GM21360 (cell line): ENCODE measurements around the gene MGAT4B.
"Not testable (repeated sequence)": the region's sequence is repeated elsewhere in the genome, so short reads cannot be mapped to it uniquely, and the experiment has no call there.

Experiments
- ATAC-seq: cut with Tn5 transposase; IDR thresholded peaks from one replicate; pipeline ENCODE4 v1.9.1; 2021; ENCODE audit warnings: mild to moderate bottlenecking, moderate library complexity; ENCODE audit not compliant: unreplicated experiment

The MGAT4B gene

GRCh38 chr5:179795863-179796833, 10.5 kb downstream of the MGAT4B start:
- ATAC-seq, result peak; percentile 67

GRCh38 chr5:179795049-179795862, 11.4 kb downstream of the MGAT4B start:
- ATAC-seq, result peak; percentile 1

GRCh38 chr5:179794575-179794974, 12.1 kb downstream of the MGAT4B start:
- ATAC-seq, result no peak

- no peak for ATAC-seq
Observed at GRCh38 chr5:179794171-179794570, 12.5 kb downstream of the MGAT4B start.

- ATAC-seq, result no peak
Observed at GRCh38 chr5:179793468-179794139, 13.1 kb downstream of the MGAT4B start, which contains the start of gene LTC4S. LTC4S (plus strand) TSS chr5:179793986; CDS start chr5:179794081, 95 bp downstream.

- no peak for ATAC-seq
Observed at GRCh38 chr5:179792612-179793467, 13.8 kb downstream of the MGAT4B start.

GRCh38 chr5:179791881-179792611, 14.6 kb downstream of the MGAT4B start:
- ATAC-seq, result no peak

- not testable (repeated sequence) for ATAC-seq
Observed at GRCh38 chr5:179789278-179789677, 17.4 kb downstream of the MGAT4B start.

GRCh38 chr5:179788193-179788854, 18.3 kb downstream of the MGAT4B start:
- ATAC-seq, result no peak

GRCh38 chr5:179786861-179787260, 19.8 kb downstream of the MGAT4B start:
- ATAC-seq, result no peak

GRCh38 chr5:179783128-179783527, 23.5 kb downstream of the MGAT4B start:
- no peak for ATAC-seq

GRCh38 chr5:179781846-179782245, 24.8 kb downstream of the MGAT4B start:
- no peak for ATAC-seq

- no peak for ATAC-seq
Observed at GRCh38 chr5:179780362-179780761, 26.3 kb downstream of the MGAT4B start.

GRCh38 chr5:179779826-179780225, 26.8 kb downstream of the MGAT4B start:
- ATAC-seq, result no peak

- ATAC-seq, result no peak
Observed at GRCh38 chr5:179778591-179778990, 28.1 kb downstream of the MGAT4B start.

GRCh38 chr5:179777909-179778308, 28.8 kb downstream of the MGAT4B start:
- ATAC-seq, result no peak

GRCh38 chr5:179777456-179777855, 29.2 kb downstream of the MGAT4B start:
- no peak for ATAC-seq

- ATAC-seq, result no peak
Observed at GRCh38 chr5:179776411-179776938, 30.2 kb downstream of the MGAT4B start.

- no peak for ATAC-seq
Observed at GRCh38 chr5:179774442-179774841, 32.2 kb downstream of the MGAT4B start.
